T-cell (primary cell): ENCODE data around the gene TUBB1. TPM values are rescaled to one million over a fixed set of nuclear protein-coding genes. Genes with fewer than 3 reads are reported as not detected.

ENCODE experiments used
- ATAC-seq, 4 experiments: fragments of 200-7000 bp in 3 of 4; fragments of 150-1000 bp in 1 of 4; cut with Tn5 transposase; replicated peaks in 1 of 4; 1 replicate in 3 of 4; 2 replicates in 1 of 4; pipeline ENCODE4 v1.10.0; 2021; ENCODE audit warnings: moderate library complexity in 3 of 4, mild to moderate bottlenecking in 2 of 4, moderate number of reproducible peaks in 1 of 4
- CTCF ChIA-PET, 2 donors: fragments of 300-600 bp; sonication (Branson Sonifier 250); formaldehyde crosslinking; loops; one replicate each; lab custom pipeline; 2022; ENCODE audit warnings: antibody characterized with exemption in 2 of 2; lab: Charles Lee
- POLR2A ChIA-PET, 2 donors: fragments of 300-600 bp; sonication (Branson Sonifier 250); formaldehyde crosslinking; loops; one replicate each; lab custom pipeline; 2022; ENCODE audit warnings: antibody characterized with exemption in 2 of 2; lab: Charles Lee
- DNase-seq, 35 experiments: peaks; one replicate each; pipeline versions ENCODE4 v3.0.0 to v3.0.0-alpha.2; 2013 to 2023
- H3K27ac ChIP-seq: one replicate; pipeline ENCODE4 v1.5.1; 2013; ENCODE audit warnings: low read length
- H3K27me3 ChIP-seq, 2 experiments: replicated peaks in 1 of 2; 1 replicate in 1 of 2; 2 replicates in 1 of 2; pipeline versions ENCODE4 v1.6.1 to v1.7.0; 2013; ENCODE audit warnings: low read length in 1 of 2, mixed read lengths in 1 of 2; ENCODE audit not compliant: control insufficient read depth in 2 of 2, insufficient read depth in 2 of 2; ENCODE audit errors: extremely low read depth in 1 of 2
- H3K36me3 ChIP-seq, 2 donors: 1 replicate in 1 of 2; 2 replicates in 1 of 2; pipeline versions ENCODE4 v1.6.1 to v1.7.0; 2013; ENCODE audit warnings: low read length in 1 of 2; ENCODE audit not compliant: control insufficient read depth in 2 of 2, insufficient read depth in 1 of 2; ENCODE audit errors: extremely low read depth in 1 of 2
- H3K4me1 ChIP-seq, 2 experiments: 1 replicate in 1 of 2; 2 replicates in 1 of 2; pipeline versions ENCODE4 v1.6.1 to v1.7.0; 2013; ENCODE audit warnings: low read length in 2 of 2, mixed read lengths in 1 of 2; ENCODE audit not compliant: insufficient read depth in 2 of 2, control insufficient read depth in 1 of 2; ENCODE audit errors: extremely low read depth in 1 of 2
- H3K4me3 ChIP-seq, 2 donors: 1 replicate in 1 of 2; 2 replicates in 1 of 2; pipeline versions ENCODE4 v1.5.1 to v1.7.0; 2013; ENCODE audit warnings: mild to moderate bottlenecking in 2 of 2, low read length in 1 of 2, moderate library complexity in 1 of 2; ENCODE audit not compliant: control insufficient read depth in 1 of 2; ENCODE audit errors: extremely low read depth in 1 of 2
- H3K9me3 ChIP-seq: 2 replicates; pipeline ENCODE4 v1.7.0; 2013
- H3K27ac Mint-ChIP-seq, 2 donors: one replicate each; pipeline ENCODE4 v1.8.0; 2020 to 2021; ENCODE audit warnings: mild to moderate bottlenecking in 2 of 2, mixed read lengths in 2 of 2
- H3K27me3 Mint-ChIP-seq, 2 donors: one replicate each; pipeline ENCODE4 v1.8.0; 2021 to 2022; ENCODE audit warnings: mixed read lengths in 2 of 2
- H3K36me3 Mint-ChIP-seq: one replicate; pipeline ENCODE4 v1.8.0; 2021; ENCODE audit warnings: mixed read lengths
- H3K4me1 Mint-ChIP-seq, 3 donors: one replicate each; pipeline ENCODE4 v1.8.0; 2020 to 2022; ENCODE audit warnings: mixed read lengths in 3 of 3, mild to moderate bottlenecking in 1 of 3
- H3K4me3 Mint-ChIP-seq, 3 donors: one replicate each; pipeline ENCODE4 v1.8.0; 2020 to 2022; ENCODE audit warnings: mild to moderate bottlenecking in 3 of 3, mixed read lengths in 3 of 3, moderate library complexity in 3 of 3
- H3K9me3 Mint-ChIP-seq, 3 donors: one replicate each; pipeline ENCODE4 v1.8.0; 2020 to 2022; ENCODE audit warnings: mixed read lengths in 3 of 3
- WGBS: methylation state at CpG from one replicate; pipeline ENCODE4 v1.1.5; 2013; ENCODE audit warnings: missing lambda C conversion rate; ENCODE audit not compliant: insufficient coverage; 5-methylcytosine and 5-hydroxymethylcytosine counted together
- total RNA-seq, 35 experiments: library from RNA in 6 of 35; stranded (reverse) in 6 of 35; fragments of 120-200 nt in 1 of 35; gene quantifications; one replicate each; pipeline versions ENCODE4 v1.2.1 to v1.2.4 and lab custom pipeline; 2013 to 2026

Gene TUBB1
- total RNA-seq, 5 donors from 2014 or later (not counting 1 experiment from before 2014, with no cell fraction given), result 0.56 to 5.0 TPM; not detected in 3

- peak overlapping the region in 1 of 2 donors; percentile 5 for H3K27ac Mint-ChIP-seq
- H3K36me3 Mint-ChIP-seq, result peaks cover 32% of the 10 kb centered on the region
- POLR2A ChIA-PET, result no interaction called here
- Histone ChIP-seq H3K27ac (no peak overlapping the region), H3K4me1 (peaks cover 0 to 5% of the 10 kb centered on the region in 2 experiments), H3K9me3 (no peaks in the 10 kb centered on the region), H3K4me3 (no peak overlapping the region), H3K27me3 (no peaks in the 10 kb centered on the region), H3K36me3 (peaks cover 14 to 42% of the 10 kb centered on the region in 2 donors)
- 84% methylated on average over 8 of the region's 11 CpGs for WGBS
- DNase-seq (no peak), ATAC-seq (no peak)
- CTCF ChIA-PET, result no interaction called here
- peaks cover 15 to 17% (median 16%) of the 10 kb centered on the region in 3 donors for H3K4me1 Mint-ChIP-seq
- H3K4me3 Mint-ChIP-seq, result no peak overlapping the region
- H3K9me3 Mint-ChIP-seq, result no peaks in the 10 kb centered on the region
- H3K27me3 Mint-ChIP-seq, result no peaks in the 10 kb centered on the region
Observed at GRCh38 chr20:58998656-58999055, 20.6 kb upstream of the TUBB1 start.

GRCh38 chr20:59000326-59000725 is 18.9 kb upstream of the TUBB1 start:
- CTCF ChIA-PET, result no interaction called here
- no peaks in the 10 kb centered on the region for H3K27me3 Mint-ChIP-seq
- ATAC-seq (no peak), DNase-seq (no peak)
- no peaks in the 10 kb centered on the region for H3K9me3 Mint-ChIP-seq
- H3K4me3 Mint-ChIP-seq, result no peak overlapping the region
- 67% methylated on average over 3 of the region's 3 CpGs for WGBS
- H3K27ac ChIP-seq, result no peak overlapping the region
- peaks cover 28% of the 10 kb centered on the region for H3K36me3 Mint-ChIP-seq
- peaks cover 11 to 27% of the 10 kb centered on the region in 2 donors for H3K36me3 ChIP-seq
- H3K27ac Mint-ChIP-seq, result no peak overlapping the region
- H3K4me1 Mint-ChIP-seq, result peaks cover 30 to 32% (median 31%) of the 10 kb centered on the region in 3 donors
- H3K27me3 ChIP-seq, result no peaks in the 10 kb centered on the region
- peaks cover 3 to 19% of the 10 kb centered on the region in 2 experiments for H3K4me1 ChIP-seq
- no peak overlapping the region for H3K4me3 ChIP-seq
- no peaks in the 10 kb centered on the region for H3K9me3 ChIP-seq
- POLR2A ChIA-PET, result no interaction called here

GRCh38 chr20:59001068-59001448 is 18.2 kb upstream of the TUBB1 start:
- Histone ChIP-seq H3K27ac (no peak overlapping the region), H3K36me3 (peaks cover 8 to 20% of the 10 kb centered on the region in 2 donors), H3K9me3 (no peaks in the 10 kb centered on the region), H3K4me3 (no peak overlapping the region), H3K27me3 (no peaks in the 10 kb centered on the region), H3K4me1 (peaks cover 6 to 26% of the 10 kb centered on the region in 2 experiments)
- peaks cover 38 to 39% (median 38%) of the 10 kb centered on the region in 3 donors for H3K4me1 Mint-ChIP-seq
- ATAC-seq (no peak), DNase-seq (no peak)
- no peak overlapping the region for H3K4me3 Mint-ChIP-seq
- no peaks in the 10 kb centered on the region for H3K9me3 Mint-ChIP-seq
- WGBS, result 92% methylated on average over 13 of the region's 13 CpGs
- ChIA-PET POLR2A (no interaction called here), CTCF (no interaction called here)
- no peaks in the 10 kb centered on the region for H3K27me3 Mint-ChIP-seq
- H3K27ac Mint-ChIP-seq, result no peak overlapping the region
- H3K36me3 Mint-ChIP-seq, result peaks cover 20% of the 10 kb centered on the region

GRCh38 chr20:59001449-59002171 is 17.6 kb upstream of the TUBB1 start:
- Histone ChIP-seq H3K4me3 (no peak overlapping the region), H3K9me3 (no peaks in the 10 kb centered on the region), H3K27me3 (no peaks in the 10 kb centered on the region), H3K4me1 (peaks cover 6 to 32% of the 10 kb centered on the region in 2 experiments), H3K27ac (no peak overlapping the region), H3K36me3 (peaks cover 8 to 14% of the 10 kb centered on the region in 2 donors)
- H3K4me3 Mint-ChIP-seq, result no peak overlapping the region
- ATAC-seq (no peak), DNase-seq (no peak)
- peaks cover 41 to 42% (median 41%) of the 10 kb centered on the region in 3 donors for H3K4me1 Mint-ChIP-seq
- ChIA-PET POLR2A (no interaction called here), CTCF (no interaction called here)
- H3K27ac Mint-ChIP-seq, result peak overlapping the region in 1 of 2 donors; percentile 52
- H3K9me3 Mint-ChIP-seq, result no peaks in the 10 kb centered on the region
- 94% methylated on average over 27 of the region's 27 CpGs for whole genome bisulfite sequencing
- no peaks in the 10 kb centered on the region for H3K27me3 Mint-ChIP-seq
- peaks cover 16% of the 10 kb centered on the region for H3K36me3 Mint-ChIP-seq

- ATAC-seq (no peak), DNase-seq (no peak)
- Histone ChIP-seq H3K27me3 (peaks cover 0 to under 1% of the 10 kb centered on the region in 2 experiments), H3K27ac (no peak overlapping the region), H3K9me3 (no peaks in the 10 kb centered on the region), H3K36me3 (peaks cover 3 to 7% of the 10 kb centered on the region in 2 donors), H3K4me3 (no peak overlapping the region), H3K4me1 (peaks cover 6 to 34% of the 10 kb centered on the region in 2 experiments)
- no peak overlapping the region for H3K4me3 Mint-ChIP-seq
- CTCF ChIA-PET, result interaction anchor here in 1 of 2 donors (0.6 kb wide), 1 partner anchor 23 kb away, joined by 3 read pairs; no protein-coding TSS in a partner anchor
- no peaks in the 10 kb centered on the region for H3K27me3 Mint-ChIP-seq
- peaks cover 41 to 42% (median 41%) of the 10 kb centered on the region in 3 donors for H3K4me1 Mint-ChIP-seq
- peak overlapping the region; percentile 17 to 27 for H3K27ac Mint-ChIP-seq
- peaks cover 11% of the 10 kb centered on the region for H3K36me3 Mint-ChIP-seq
- WGBS, result 94% methylated on average over 7 of the region's 8 CpGs
- no peaks in the 10 kb centered on the region for H3K9me3 Mint-ChIP-seq
- POLR2A ChIA-PET, result no interaction called here
Observed at GRCh38 chr20:59002388-59002787, 16.8 kb upstream of the TUBB1 start.

GRCh38 chr20:59002874-59003399 is 16.3 kb upstream of the TUBB1 start:
- no peaks in the 10 kb centered on the region for H3K9me3 Mint-ChIP-seq
- ChIA-PET POLR2A (no interaction called here), CTCF (interaction anchor here in 1 of 2 donors (0.6 kb wide), 1 partner anchor 24 kb away, joined by 3 read pairs; no protein-coding TSS in a partner anchor)
- H3K4me3 Mint-ChIP-seq, result no peak overlapping the region
- Histone ChIP-seq H3K36me3 (peaks cover 2 to 3% of the 10 kb centered on the region in 2 donors), H3K27me3 (peaks cover 0 to 3% of the 10 kb centered on the region in 2 experiments), H3K4me1 (peaks cover 6 to 39% of the 10 kb centered on the region in 2 experiments), H3K27ac (no peak overlapping the region), H3K9me3 (no peaks in the 10 kb centered on the region), H3K4me3 (no peak overlapping the region)
- DNase-seq (no peak), ATAC-seq (no peak)
- H3K27me3 Mint-ChIP-seq, result no peaks in the 10 kb centered on the region
- peaks cover 42 to 43% (median 43%) of the 10 kb centered on the region in 3 donors for H3K4me1 Mint-ChIP-seq
- peaks cover 6% of the 10 kb centered on the region for H3K36me3 Mint-ChIP-seq
- peak overlapping the region; percentile 67 to 83 for H3K27ac Mint-ChIP-seq
- 89% methylated on average over 15 of the region's 17 CpGs for WGBS
